Measurements from ENCODE around the gene ZC3H4. TPM values are rescaled to one million over a fixed set of nuclear protein-coding genes. Genes with fewer than 3 reads are reported as not detected.

The ZC3H4 gene
- total RNA-seq, 1 experiment from 2014 or later, result 45.1 TPM

DNA sequence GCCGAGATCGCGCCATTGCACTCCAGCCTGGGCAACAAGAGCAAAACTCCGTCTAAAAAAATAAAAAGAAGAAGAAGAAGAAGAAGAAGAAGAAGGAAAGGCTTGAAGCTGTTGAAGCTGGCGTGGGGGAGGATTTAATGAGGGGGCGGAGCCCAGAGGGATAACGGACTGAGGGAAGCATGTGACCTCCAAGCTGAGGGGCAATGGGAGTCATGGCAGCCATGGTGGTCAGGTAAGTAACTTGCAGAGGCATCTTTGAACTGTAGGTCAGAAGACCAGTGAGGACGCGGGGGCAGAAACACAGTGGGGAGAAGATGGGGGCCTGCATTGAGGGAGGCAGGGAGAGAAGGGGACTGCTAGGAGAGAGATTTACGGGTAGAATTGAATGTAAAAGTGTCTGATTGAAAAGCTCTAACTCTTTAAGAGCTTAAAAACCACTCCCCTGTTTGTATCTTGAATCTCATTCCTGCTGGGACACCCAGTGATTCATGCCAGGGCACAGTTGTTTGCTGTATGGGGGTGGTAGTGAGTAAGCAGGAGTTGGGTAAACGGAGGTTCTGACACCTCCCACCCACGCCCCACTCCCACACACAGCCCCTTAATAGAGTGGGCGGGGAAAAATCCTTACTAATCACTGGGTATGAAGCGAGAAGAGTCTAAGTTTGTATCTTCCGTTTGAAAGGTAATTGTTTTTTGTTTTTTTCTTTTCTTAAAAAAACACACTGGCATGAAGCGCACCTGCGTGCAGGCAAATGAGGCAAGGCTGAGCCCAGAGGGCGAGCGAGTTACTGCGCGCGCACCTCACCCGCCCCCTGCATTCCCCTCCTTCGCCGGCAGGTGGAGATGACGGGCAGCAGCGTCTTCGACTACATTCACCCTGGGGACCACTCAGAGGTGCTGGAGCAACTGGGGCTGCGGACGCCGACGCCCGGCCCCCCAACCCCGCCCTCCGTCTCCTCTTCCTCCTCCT is 78.2 kb downstream of the ZC3H4 start:
- no peaks in the 10 kb centered on the region for H4K20me1 ChIP-seq (ENCODE audit: insufficient read depth)
- BruUV-seq (replicated peaks), result no TSS peak
- peak overlapping the region; percentile 88 for H2AFZ ChIP-seq (ENCODE audit: low read depth, low read length, poor library complexity, severe bottlenecking)
- RAD21 ChIA-PET (ENCODE audit: low non-redundant PET in 1 of 2, low total read pairs in 2 of 2, uncharacterized antibody in 2 of 2, unreplicated experiment in 2 of 2), result no interaction called here
- peak overlapping the region; percentile 98 for H3K4me2 ChIP-seq (ENCODE audit: low read length)
- no peaks in the 10 kb centered on the region for H3K9me3 ChIP-seq (ENCODE audit: control insufficient read depth in 1 of 2, insufficient read depth in 1 of 2, low read depth in 1 of 2, low read length in 2 of 2)
- H3K9ac ChIP-seq (ENCODE audit: low read length), result peak overlapping the region; percentile 67
- no peaks in the 10 kb centered on the region for H3K36me3 ChIP-seq (ENCODE audit: control insufficient read depth in 1 of 2, insufficient read depth in 2 of 2, low read length in 2 of 2)
- POLR2A ChIA-PET, result interaction anchor here (0.8 to 1.3 kb wide), 2 partner anchors 12 to 78 kb away, joined by 3 to 4 read pairs; partner anchors contain the start of gene ZC3H4
- H3K27ac ChIP-seq (ENCODE audit: low read depth, low read length), result peak overlapping the region; percentile 81
- peak; percentile 67 for DNase-seq (ENCODE audit: low read depth, low spot score)
- CTCF ChIA-PET, result interaction anchor here (0.9 to 2.7 kb wide), 3 partner anchors 9 to 278 kb away, joined by 3 to 19 read pairs (median 3); no protein-coding TSS in a partner anchor
- intact Hi-C loops (cut with micrococcal nuclease), result loop anchor here (5.0 kb wide), 1 partner anchor 222 kb away; the partner anchor contains the start of gene CCDC9
- ATAC-seq, result peak; percentile 90
- H3K9me2 ChIP-seq (ENCODE audit: insufficient read depth), result no peaks in the 10 kb centered on the region
- H3K4me3 ChIP-seq (replicated peaks in 1 of 2; ENCODE audit: low read depth in 1 of 2, low read length in 2 of 2), result peak overlapping the region; percentile 50 to 69
- H3K27me3 ChIP-seq (ENCODE audit: insufficient read depth, low read length), result no peaks in the 10 kb centered on the region
- no peaks in the 10 kb centered on the region for H3K79me2 ChIP-seq (ENCODE audit: insufficient read depth, low read length)
- peaks cover 23 to 35% of the 10 kb centered on the region in 2 experiments for H3K4me1 ChIP-seq (ENCODE audit: control insufficient read depth in 1 of 2, insufficient read depth in 2 of 2, low read length in 2 of 2)
- no peak for TF ChIP-seq REST (IDR thresholded peaks at IDR 0.05; ENCODE audit: low read depth)
- TF ChIP-seq POLR2AphosphoS5 (IDR thresholded peaks at IDR 0.05; ENCODE audit: low read depth, low read length), result peak; percentile 72
- TF ChIP-seq CEBPB (IDR thresholded peaks at IDR 0.05; ENCODE audit: low read depth), result no peak; the same call in 1 of the 2 replicates
- no peak for TF ChIP-seq EZH2phosphoT487 (IDR thresholded peaks at IDR 0.05; ENCODE audit: borderline replicate concordance)
- TF ChIP-seq SP1 (IDR thresholded peaks at IDR 0.05; ENCODE audit: low read depth), result peak; percentile 52
- no peak for TF ChIP-seq ZFX (IDR thresholded peaks at IDR 0.05)
- TF ChIP-seq, protein P1, sequence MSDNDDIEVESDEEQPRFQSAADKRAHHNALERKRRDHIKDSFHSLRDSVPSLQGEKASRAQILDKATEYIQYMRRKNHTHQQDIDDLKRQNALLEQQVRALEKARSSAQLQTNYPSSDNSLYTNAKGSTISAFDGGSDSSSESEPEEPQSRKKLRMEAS (IDR thresholded peaks at IDR 0.05), result peak; percentile 69
- TF ChIP-seq TCF7L2 (IDR thresholded peaks at IDR 0.05; ENCODE audit: borderline replicate concordance, extremely low read depth, insufficient read depth, insufficient read length), result no peak
- TF ChIP-seq FOSL1 (IDR thresholded peaks at IDR 0.05; ENCODE audit: low read depth), result peak; percentile 47; the same call in 1 of the 2 replicates
- peak; percentile 72 for TF ChIP-seq RAD21 (IDR thresholded peaks at IDR 0.05; ENCODE audit: low read depth)
- TF ChIP-seq EGR1 (IDR thresholded peaks at IDR 0.05; ENCODE audit: low read depth), result peak; percentile 99
- TF ChIP-seq JUND (IDR thresholded peaks at IDR 0.05), result peak; percentile 49
- no peak for TF ChIP-seq ELF1 (IDR thresholded peaks at IDR 0.05; ENCODE audit: borderline replicate concordance, low read depth)
- TF ChIP-seq EZH2 (IDR thresholded peaks at IDR 0.05), result no peak
- peak; percentile 53; the same call in 1 of the 2 replicates for TF ChIP-seq SIN3A (IDR thresholded peaks at IDR 0.05; ENCODE audit: low read depth)
- TF ChIP-seq, protein P2, sequence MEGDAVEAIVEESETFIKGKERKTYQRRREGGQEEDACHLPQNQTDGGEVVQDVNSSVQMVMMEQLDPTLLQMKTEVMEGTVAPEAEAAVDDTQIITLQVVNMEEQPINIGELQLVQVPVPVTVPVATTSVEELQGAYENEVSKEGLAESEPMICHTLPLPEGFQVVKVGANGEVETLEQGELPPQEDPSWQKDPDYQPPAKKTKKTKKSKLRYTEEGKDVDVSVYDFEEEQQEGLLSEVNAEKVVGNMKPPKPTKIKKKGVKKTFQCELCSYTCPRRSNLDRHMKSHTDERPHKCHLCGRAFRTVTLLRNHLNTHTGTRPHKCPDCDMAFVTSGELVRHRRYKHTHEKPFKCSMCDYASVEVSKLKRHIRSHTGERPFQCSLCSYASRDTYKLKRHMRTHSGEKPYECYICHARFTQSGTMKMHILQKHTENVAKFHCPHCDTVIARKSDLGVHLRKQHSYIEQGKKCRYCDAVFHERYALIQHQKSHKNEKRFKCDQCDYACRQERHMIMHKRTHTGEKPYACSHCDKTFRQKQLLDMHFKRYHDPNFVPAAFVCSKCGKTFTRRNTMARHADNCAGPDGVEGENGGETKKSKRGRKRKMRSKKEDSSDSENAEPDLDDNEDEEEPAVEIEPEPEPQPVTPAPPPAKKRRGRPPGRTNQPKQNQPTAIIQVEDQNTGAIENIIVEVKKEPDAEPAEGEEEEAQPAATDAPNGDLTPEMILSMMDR (IDR thresholded peaks at IDR 0.05 in 2 of 3, conservative IDR thresholded peaks at IDR 0.05 in 1 of 3; ENCODE audit: borderline replicate concordance in 1 of 3, insufficient read depth in 1 of 3, low read depth in 2 of 3, low read length in 2 of 3), result peak; percentile 70 to 84 (median 83)
- peak; percentile 45 for TF ChIP-seq POLR2A (IDR thresholded peaks at IDR 0.05; ENCODE audit: borderline replicate concordance, extremely low read depth, insufficient read depth, insufficient read length)
- TF ChIP-seq, protein P3, sequence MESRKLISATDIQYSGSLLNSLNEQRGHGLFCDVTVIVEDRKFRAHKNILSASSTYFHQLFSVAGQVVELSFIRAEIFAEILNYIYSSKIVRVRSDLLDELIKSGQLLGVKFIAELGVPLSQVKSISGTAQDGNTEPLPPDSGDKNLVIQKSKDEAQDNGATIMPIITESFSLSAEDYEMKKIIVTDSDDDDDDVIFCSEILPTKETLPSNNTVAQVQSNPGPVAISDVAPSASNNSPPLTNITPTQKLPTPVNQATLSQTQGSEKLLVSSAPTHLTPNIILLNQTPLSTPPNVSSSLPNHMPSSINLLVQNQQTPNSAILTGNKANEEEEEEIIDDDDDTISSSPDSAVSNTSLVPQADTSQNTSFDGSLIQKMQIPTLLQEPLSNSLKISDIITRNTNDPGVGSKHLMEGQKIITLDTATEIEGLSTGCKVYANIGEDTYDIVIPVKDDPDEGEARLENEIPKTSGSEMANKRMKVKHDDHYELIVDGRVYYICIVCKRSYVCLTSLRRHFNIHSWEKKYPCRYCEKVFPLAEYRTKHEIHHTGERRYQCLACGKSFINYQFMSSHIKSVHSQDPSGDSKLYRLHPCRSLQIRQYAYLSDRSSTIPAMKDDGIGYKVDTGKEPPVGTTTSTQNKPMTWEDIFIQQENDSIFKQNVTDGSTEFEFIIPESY (IDR thresholded peaks at IDR 0.05; ENCODE audit: extremely low read depth, insufficient replicate concordance, low read length), result no peak
